Mammary microvascular endothelial cell (primary cell): ENCODE measurements around the gene BSPRY. TPM values are rescaled to one million over a fixed set of nuclear protein-coding genes. Genes with fewer than 3 reads are reported as not detected.

ENCODE experiments used
- total RNA-seq: library from RNA; depleted of rRNA; stranded (reverse); fragments of >200 nt; gene quantifications from 2 replicates; pipeline ENCODE4 v1.2.3, GENCODE V29; 2015

The BSPRY gene
- total RNA-seq = not detected in 2 replicates

GRCh38 chr9:113349445-113350094, at the start of gene BSPRY:
Gene BSPRY (plus strand): TSS chr9:113349541. CDS start chr9:113349580, 39 bp downstream.

DNA sequence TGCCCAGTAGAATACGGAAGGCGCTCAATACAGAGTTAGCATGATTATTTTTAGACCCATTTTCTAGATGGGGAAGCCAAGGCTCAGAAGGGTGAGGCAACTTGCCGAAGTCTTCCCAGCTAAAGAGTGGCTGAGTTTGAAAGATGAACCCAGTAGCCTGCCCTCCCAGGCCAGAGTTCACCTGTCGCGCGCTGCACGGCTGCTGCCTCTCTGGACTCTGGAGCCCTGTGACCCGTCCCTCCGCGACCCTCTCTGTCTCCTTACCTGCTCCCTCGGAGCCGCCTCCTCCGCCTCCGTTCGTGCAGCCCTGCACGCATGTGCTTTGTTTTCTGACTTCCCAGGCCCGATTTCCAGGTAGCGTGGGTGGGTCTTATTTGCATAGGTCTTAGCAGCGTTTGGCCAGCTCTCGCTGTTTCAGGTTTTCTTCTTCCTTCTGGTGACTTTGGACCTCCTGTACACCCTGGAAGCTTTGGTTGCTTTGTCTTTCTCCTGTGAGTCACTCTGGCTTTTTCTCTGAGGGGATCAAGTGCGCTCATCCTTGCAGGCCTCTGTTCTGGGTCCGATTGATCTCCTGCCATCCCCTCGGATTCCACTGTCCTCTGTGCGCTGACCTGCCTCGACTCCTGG, 46.4 kb upstream of the BSPRY start, which contains the start of gene RNF183:
TSS of gene RNF183 (minus strand) at position 585 of the 627 bp plus-strand sequence. CDS start 5,192 bp downstream, outside the sequence.

GRCh38 chr9:113340011-113340699, 9.2 kb upstream of the BSPRY start, which contains the start of gene WDR31:
Gene WDR31 (minus strand): TSS chr9:113340275. CDS start chr9:113332022, 8,253 bp downstream.

GRCh38 chr9:113376634-113377567, 27.6 kb downstream of the BSPRY start, which contains the start of gene HDHD3:
Gene HDHD3 (minus strand): TSS chr9:113376986. CDS start chr9:113374354, 2,632 bp downstream.

GRCh38 chr9:113401027-113401792, 51.9 kb downstream of the BSPRY start, which contains the start of gene ALAD:
Gene ALAD (minus strand): TSS chr9:113401284. CDS start chr9:113393559, 7,725 bp downstream.

GRCh38 chr9:113410207-113410864, 61.0 kb downstream of the BSPRY start, which contains the start of the genes C9orf43 and POLE3:
Gene C9orf43 (plus strand): TSS chr9:113410747. CDS start chr9:113413494, 2,747 bp downstream.
Gene POLE3 (minus strand): TSS chr9:113410675. CDS start chr9:113410293, 382 bp downstream.

Other genes with a start within 250 kb of the BSPRY start
- gene SLC31A2, start 198.5 kb upstream of the BSPRY start, total RNA-seq = 6.7 and 7.5 TPM in 2 replicates
- gene FKBP15, start 128.3 kb upstream of the BSPRY start, total RNA-seq = 22.1 and 23.5 TPM in 2 replicates
- 16.7 and 19.3 TPM in 2 replicates for gene SLC31A1, start 128.0 kb upstream of the BSPRY start, total RNA-seq
- 40.4 and 44.4 TPM in 2 replicates for gene CDC26, start 74.0 kb upstream of the BSPRY start, total RNA-seq
- 25.2 and 26.6 TPM in 2 replicates for gene PRPF4, start 73.9 kb upstream of the BSPRY start, total RNA-seq
- not detected in 2 replicates for gene RNF183, start 46.2 kb upstream of the BSPRY start, total RNA-seq
- gene WDR31, start 9.3 kb upstream of the BSPRY start, total RNA-seq = 0.79 and 0.80 TPM in 2 replicates
- gene HDHD3, start 27.4 kb downstream of the BSPRY start, total RNA-seq = 10.6 and 13.3 TPM in 2 replicates
- gene ALAD, start 51.7 kb downstream of the BSPRY start, total RNA-seq = 9.2 and 10.4 TPM in 2 replicates
- gene POLE3, start 61.1 kb downstream of the BSPRY start, total RNA-seq = 69.5 and 77.3 TPM in 2 replicates
- gene C9orf43, start 61.2 kb downstream of the BSPRY start, total RNA-seq = 0.13 and 0.39 TPM in 2 replicates
- 117 and 143 TPM in 2 replicates for gene RGS3, start 114.2 kb downstream of the BSPRY start, total RNA-seq